Left forelimb (tissue), 1 donor: ENCODE data around the gene DNAJC12.
A peak's percentile ranks its signal among the peaks of the same experiment; 100 is the strongest.
"Not testable (repeated sequence)": the region's sequence is repeated elsewhere in the genome, so short reads cannot be mapped to it uniquely, and the experiment has no call there.

Source experiments
- DNase-seq: peaks from one replicate; pipeline ENCODE4 v3.0.0-alpha.2; 2018; ENCODE audit warnings: low spot score

DNAJC12 gene

DNA sequence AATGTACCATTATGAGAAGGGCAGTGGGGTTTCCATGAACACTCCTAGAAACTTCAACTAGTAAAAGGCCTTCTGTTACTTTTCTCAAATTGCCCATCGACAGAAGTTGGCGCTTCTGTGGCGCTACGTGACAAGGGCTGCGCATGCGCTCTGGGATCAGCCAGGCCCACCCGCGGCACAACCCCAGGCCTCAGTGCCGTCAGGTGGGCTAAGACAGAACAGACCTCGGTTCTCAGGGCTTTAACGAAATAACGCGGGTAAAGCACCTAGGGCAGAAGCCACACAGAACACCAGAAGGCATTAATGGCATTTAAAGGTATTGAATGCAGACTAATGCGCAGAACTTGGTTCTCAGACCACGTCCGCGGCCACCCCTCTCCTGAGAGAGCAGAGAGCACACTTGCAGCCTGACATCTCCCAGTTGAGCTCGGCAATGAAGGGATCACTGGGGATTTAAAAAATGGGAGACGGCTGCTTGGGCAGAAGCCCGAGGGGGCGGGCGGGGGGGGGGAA lies 74.4 kb downstream of the DNAJC12 start:
- DNase-seq: peak; percentile 88

DNA sequence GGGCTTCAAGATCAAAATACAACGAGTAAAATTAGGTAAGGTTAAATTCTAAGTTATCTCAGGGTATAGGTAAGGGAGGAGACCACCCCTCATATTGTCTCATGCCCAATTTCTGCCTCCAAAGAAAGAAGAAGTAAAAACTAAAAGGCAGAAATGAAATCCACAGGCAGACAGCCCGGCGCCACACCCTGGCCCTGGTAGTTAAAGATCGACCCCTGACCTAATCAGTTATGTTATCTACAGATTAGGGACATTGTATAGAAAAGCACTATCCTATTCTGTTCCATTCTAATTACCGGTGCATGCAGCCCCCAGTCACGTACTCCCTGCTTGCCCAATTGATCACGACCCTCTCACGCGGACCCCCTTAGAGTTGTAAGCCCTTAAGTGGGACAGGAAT lies 75.4 kb downstream of the DNAJC12 start:
- DNase-seq: not testable (repeated sequence)

GRCh38 chr10:67760272-67760671 lies 77.7 kb downstream of the DNAJC12 start:
- DNase-seq: no peak
